Umbilical cord (tissue), 2 donors: ENCODE data around the gene MEAF6. TPM values are rescaled to one million over a fixed set of nuclear protein-coding genes. Genes with fewer than 3 reads are reported as not detected.

Experiments used
- DNase-seq: peaks from one replicate; pipeline ENCODE4 v3.0.0-alpha.2; 2015; ENCODE audit warnings: low spot score
- total RNA-seq: library from RNA; depleted of rRNA; stranded (reverse); fragments of >200 nt; gene quantifications from one replicate; pipeline ENCODE4 v1.2.3, GENCODE V29; 2014; ENCODE audit warnings: low replicate concordance; ENCODE audit not compliant: insufficient read depth

The MEAF6 gene
- total RNA-seq, 1 donor from 2014 or later: 57.8 TPM

- DNase-seq: no peak
Measured at GRCh38 chr1:37446874-37447273, 67.7 kb downstream of the MEAF6 start.

GRCh38 chr1:37442644-37443043, 71.9 kb downstream of the MEAF6 start:
- DNase-seq: no peak

Other genes starting within 250 kb of the MEAF6 start
- 4.1 TPM for gene ZC3H12A, start 40.2 kb downstream of the MEAF6 start, total RNA-seq
- gene SNIP1, start 39.5 kb upstream of the MEAF6 start, total RNA-seq: 11.1 TPM
- 2.9 TPM for gene DNALI1, start 42.2 kb upstream of the MEAF6 start, total RNA-seq
- 48.9 TPM for gene GNL2, start 81.2 kb upstream of the MEAF6 start, total RNA-seq
- gene RSPO1, start 120.1 kb upstream of the MEAF6 start, total RNA-seq: 0.24 TPM
- gene CDCA8, start 177.8 kb upstream of the MEAF6 start, total RNA-seq: not detected